Keratinocyte (primary cell): ENCODE measurements around the gene TAPBP. TPM values are rescaled to one million over a fixed set of nuclear protein-coding genes. Genes with fewer than 3 reads are reported as not detected.

Experiments used
- DNase-seq: peaks from one replicate; pipeline ENCODE4 v3.0.0-alpha.2; 2011; ENCODE audit warnings: low read depth, missing footprints, low spot score
- FAIRE-seq: peaks from 2 replicates; lab custom pipeline; 2011; peaks lifted over from hg19 to GRCh38; lab: Jason Lieb, UNC
- H2AFZ ChIP-seq: 2 replicates; pipeline ENCODE4 v1.6.0; 2012; ENCODE audit warnings: low read length, control low read depth, inconsistent platforms; ENCODE audit not compliant: control insufficient read depth
- H3K27ac ChIP-seq: 2 replicates; pipeline ENCODE4 v1.5.1; 2011; ENCODE audit warnings: low read length; ENCODE audit not compliant: control insufficient read depth, insufficient read depth
- H3K27me3 ChIP-seq: 3 replicates; pipeline ENCODE4 v1.6.0; 2011; ENCODE audit warnings: low read length; ENCODE audit not compliant: control insufficient read depth, insufficient read depth; ENCODE audit errors: extremely low read depth
- H3K36me3 ChIP-seq, 2 experiments: 2 replicates in 1 of 2; 3 replicates in 1 of 2; pipeline ENCODE4 v1.5.1; 2011; ENCODE audit warnings: low read length in 2 of 2, mild to moderate bottlenecking in 1 of 2; ENCODE audit not compliant: control insufficient read depth in 2 of 2, insufficient read depth in 2 of 2; ENCODE audit errors: extremely low read depth in 1 of 2
- H3K4me1 ChIP-seq: 3 replicates; pipeline ENCODE4 v1.5.1; 2011; ENCODE audit warnings: low read length; ENCODE audit not compliant: control insufficient read depth, insufficient read depth; ENCODE audit errors: extremely low read depth
- H3K4me2 ChIP-seq: 3 replicates; pipeline ENCODE4 v1.6.0; 2011; ENCODE audit warnings: low read depth, low read length; ENCODE audit not compliant: control insufficient read depth, insufficient read depth; ENCODE audit errors: extremely low read depth
- H3K4me3 ChIP-seq, 3 experiments: fragments of 200-600 bp in 1 of 3; sonication (generic) in 1 of 3; 2 replicates in 2 of 3; 3 replicates in 1 of 3; pipeline ENCODE4 v1.5.1; 2011 to 2016; ENCODE audit warnings: low read length in 3 of 3, mild to moderate bottlenecking in 3 of 3, control low read depth in 2 of 3, inconsistent platforms in 1 of 3, low read depth in 1 of 3, mixed read lengths in 1 of 3, mixed run types in 1 of 3, moderate library complexity in 1 of 3; ENCODE audit not compliant: control insufficient read depth in 2 of 3, insufficient read depth in 2 of 3; ENCODE audit errors: extremely low read depth in 1 of 3
- H3K79me2 ChIP-seq: 2 replicates; pipeline ENCODE4 v1.6.0; 2012; ENCODE audit warnings: low read length; ENCODE audit not compliant: control insufficient read depth, insufficient read depth
- H3K9ac ChIP-seq: 3 replicates; pipeline ENCODE4 v1.6.0; 2011; ENCODE audit warnings: low read length; ENCODE audit not compliant: control insufficient read depth, insufficient read depth; ENCODE audit errors: extremely low read depth
- H3K9me1 ChIP-seq: 3 replicates; pipeline ENCODE4 v1.6.0; 2011; ENCODE audit warnings: low read length; ENCODE audit not compliant: control insufficient read depth, insufficient read depth; ENCODE audit errors: extremely low read depth
- H3K9me3 ChIP-seq: 2 replicates; pipeline ENCODE4 v1.5.1; 2012; ENCODE audit warnings: low read depth, low read length; ENCODE audit not compliant: control insufficient read depth
- H4K20me1 ChIP-seq: 3 replicates; pipeline ENCODE4 v1.6.0; 2011; ENCODE audit warnings: low read length; ENCODE audit not compliant: control insufficient read depth, insufficient read depth; ENCODE audit errors: extremely low read depth
- EZH2 ChIP-seq: IDR thresholded peaks from one replicate; pipeline ENCODE4 v1.6.1; 2012; ENCODE audit warnings: inconsistent platforms, mild to moderate bottlenecking, low read length, moderate library complexity
- dilution Hi-C: fragments of 300-500 bp; cut with MboI; formaldehyde crosslinking; loops from one replicate; pipeline ENCODE4 v1.7.0; 2020; ENCODE audit warnings: low sequenced_read_pairs; ENCODE audit not compliant: extremely low pct_ligation_motif_present
- polyA plus RNA-seq, 5 experiments: library from polyadenylated mRNA; depleted of rRNA in 3 of 5; stranded (reverse) in 3 of 5; stranded (forward) in 1 of 5; unstranded in 1 of 5; fragments of >200 nt; gene quantifications; 1 replicate in 1 of 5; 2 replicates in 3 of 5; 3 replicates in 1 of 5; pipeline versions ENCODE4 v1.2.1 to v1.2.3, GENCODE V29; 2011 to 2012; ENCODE audit warnings: missing spikeins in 2 of 5, low read depth in 1 of 5, low replicate concordance in 1 of 5
- TF ChIP-seq, protein P1 (sequence below), 3 experiments: IDR thresholded peaks in 1 of 3; conservative IDR thresholded peaks in 1 of 3; optimal IDR thresholded peaks in 1 of 3; 2 replicates in 2 of 3; 3 replicates in 1 of 3; pipeline versions ENCODE3 to v1.5.1; 2011; ENCODE audit warnings: low read length in 3 of 3, mild to moderate bottlenecking in 3 of 3, moderate library complexity in 2 of 3, control low read depth in 1 of 3, inconsistent platforms in 1 of 3; ENCODE audit not compliant: insufficient read depth in 2 of 3; ENCODE audit errors: extremely low read depth in 1 of 3

TAPBP gene
- polyA plus RNA-seq, 1 donor (not counting 4 experiments of a cell fraction or from before 2014, with no cell fraction given) = 22.2 TPM

GRCh38 chr6:33272275-33273128 is 41.4 kb downstream of the TAPBP start:
- TF ChIP-seq, protein P1, sequence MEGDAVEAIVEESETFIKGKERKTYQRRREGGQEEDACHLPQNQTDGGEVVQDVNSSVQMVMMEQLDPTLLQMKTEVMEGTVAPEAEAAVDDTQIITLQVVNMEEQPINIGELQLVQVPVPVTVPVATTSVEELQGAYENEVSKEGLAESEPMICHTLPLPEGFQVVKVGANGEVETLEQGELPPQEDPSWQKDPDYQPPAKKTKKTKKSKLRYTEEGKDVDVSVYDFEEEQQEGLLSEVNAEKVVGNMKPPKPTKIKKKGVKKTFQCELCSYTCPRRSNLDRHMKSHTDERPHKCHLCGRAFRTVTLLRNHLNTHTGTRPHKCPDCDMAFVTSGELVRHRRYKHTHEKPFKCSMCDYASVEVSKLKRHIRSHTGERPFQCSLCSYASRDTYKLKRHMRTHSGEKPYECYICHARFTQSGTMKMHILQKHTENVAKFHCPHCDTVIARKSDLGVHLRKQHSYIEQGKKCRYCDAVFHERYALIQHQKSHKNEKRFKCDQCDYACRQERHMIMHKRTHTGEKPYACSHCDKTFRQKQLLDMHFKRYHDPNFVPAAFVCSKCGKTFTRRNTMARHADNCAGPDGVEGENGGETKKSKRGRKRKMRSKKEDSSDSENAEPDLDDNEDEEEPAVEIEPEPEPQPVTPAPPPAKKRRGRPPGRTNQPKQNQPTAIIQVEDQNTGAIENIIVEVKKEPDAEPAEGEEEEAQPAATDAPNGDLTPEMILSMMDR (optimal IDR thresholded peaks at IDR 0.05 in 1 of 3, IDR thresholded peaks at IDR 0.05 in 1 of 3, conservative IDR thresholded peaks at IDR 0.05 in 1 of 3; ENCODE audit: extremely low read depth in 1 of 3, insufficient read depth in 2 of 3, low read length in 3 of 3) = no peak
- no peak for TF ChIP-seq EZH2
- dilution Hi-C loops = no loop called here
- peak overlapping the region; percentile 93 for H3K4me2 ChIP-seq
- peak overlapping the region; percentile 99 for H3K27ac ChIP-seq
- peak overlapping the region; percentile 45 for H2AFZ ChIP-seq
- peaks cover 30 to 56% of the 10 kb centered on the region in 2 experiments for H3K36me3 ChIP-seq
- DNase-seq (no peak), FAIRE-seq (no peak)
- H3K27me3 ChIP-seq = no peaks in the 10 kb centered on the region
- peak overlapping the region; percentile 98 for H3K9ac ChIP-seq
- H3K79me2 ChIP-seq = peaks cover 54% of the 10 kb centered on the region
- H3K4me1 ChIP-seq = peaks cover 35% of the 10 kb centered on the region
- peaks cover 34% of the 10 kb centered on the region for H4K20me1 ChIP-seq
- peaks cover 2% of the 10 kb centered on the region for H3K9me1 ChIP-seq
- H3K9me3 ChIP-seq = no peaks in the 10 kb centered on the region
- peak overlapping the region; percentile 76 to 100 (median 96) for H3K4me3 ChIP-seq

DNA sequence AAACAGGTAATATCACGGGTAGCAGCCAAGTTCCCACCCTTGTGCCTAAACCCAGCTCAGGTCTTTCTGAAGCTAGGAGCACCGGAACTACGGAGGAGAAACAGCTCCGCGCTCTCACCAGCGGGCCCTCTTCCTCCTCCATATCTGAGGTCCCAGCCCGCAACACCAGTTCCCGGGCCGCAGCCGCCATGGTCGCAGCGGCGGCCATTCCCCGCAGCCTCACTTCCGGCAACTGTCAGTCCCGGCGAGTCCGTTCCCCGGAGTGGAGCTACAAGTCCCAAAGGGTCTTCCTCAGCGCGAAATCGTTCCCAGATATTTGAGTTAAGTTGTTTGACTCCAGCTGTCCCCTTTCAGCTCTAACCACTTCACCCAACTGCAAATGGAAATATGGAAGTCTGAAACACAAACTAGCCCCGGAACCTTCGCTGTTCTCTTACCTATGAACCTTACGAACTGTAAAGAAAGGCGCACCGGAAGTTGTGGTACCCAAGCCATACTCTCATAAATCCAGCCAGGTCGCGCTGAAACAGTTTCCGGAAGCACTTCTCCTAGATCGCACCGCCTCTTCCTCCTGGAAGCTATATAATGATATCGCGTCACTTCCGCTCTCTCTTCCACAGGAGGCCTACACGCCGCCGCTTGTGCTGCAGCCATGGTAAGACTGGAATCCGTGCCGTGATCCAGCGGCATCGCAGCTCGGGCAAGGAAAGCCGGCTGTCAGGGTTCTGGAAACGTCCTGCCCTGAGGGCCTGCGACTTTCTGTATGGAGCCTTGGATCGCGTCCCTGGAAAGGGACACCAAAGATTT is 42.2 kb downstream of the TAPBP start, which contains the start of the genes RPS18 and VPS52:
Gene RPS18 (plus strand): TSS at position 608 of the 807 bp plus-strand sequence. CDS start 45 bp downstream, at position 653.
Gene VPS52 (minus strand): TSS at position 409 of the 807 bp plus-strand sequence. CDS start 201 bp downstream, at position 208.
- dilution Hi-C loops = no loop called here
- peaks cover 34% of the 10 kb centered on the region for H3K4me1 ChIP-seq
- H4K20me1 ChIP-seq = peaks cover 34% of the 10 kb centered on the region
- peak within 1 kb of the TSS; percentile 98 for H2AFZ ChIP-seq
- H3K79me2 ChIP-seq = peaks cover 54% of the 10 kb centered on the region
- peak within 1 kb of the TSS; percentile 99 for H3K27ac ChIP-seq
- H3K27me3 ChIP-seq = no peaks in the 10 kb centered on the region
- DNase-seq (peak; percentile 97), FAIRE-seq (peak; percentile 71)
- H3K9ac ChIP-seq = peak within 1 kb of the TSS; percentile 98
- H3K9me3 ChIP-seq = no peaks in the 10 kb centered on the region
- H3K4me2 ChIP-seq = peak within 1 kb of the TSS; percentile 93
- H3K36me3 ChIP-seq = peaks cover 38 to 60% of the 10 kb centered on the region in 2 experiments
- H3K4me3 ChIP-seq = peak within 1 kb of the TSS; percentile 76 to 100 (median 96)
- TF ChIP-seq, protein P1 (optimal IDR thresholded peaks at IDR 0.05 in 1 of 3, IDR thresholded peaks at IDR 0.05 in 1 of 3, conservative IDR thresholded peaks at IDR 0.05 in 1 of 3; ENCODE audit: extremely low read depth in 1 of 3, insufficient read depth in 2 of 3, low read length in 3 of 3) = no peak
- no peak for TF ChIP-seq EZH2
- peaks cover 2% of the 10 kb centered on the region for H3K9me1 ChIP-seq
